HG03135 (cell line): ENCODE measurements around the gene TECPR1.
A peak's percentile ranks its signal among the peaks of the same experiment; 100 is the strongest.

Source experiments
- ATAC-seq: cut with Tn5 transposase; IDR thresholded peaks from one replicate; pipeline ENCODE4 v1.9.1; 2021; ENCODE audit warnings: mild to moderate bottlenecking, moderate library complexity; ENCODE audit not compliant: unreplicated experiment

The TECPR1 gene

GRCh38 chr7:98193474-98194180, 58.4 kb downstream of the TECPR1 start:
- ATAC-seq: no peak

DNA sequence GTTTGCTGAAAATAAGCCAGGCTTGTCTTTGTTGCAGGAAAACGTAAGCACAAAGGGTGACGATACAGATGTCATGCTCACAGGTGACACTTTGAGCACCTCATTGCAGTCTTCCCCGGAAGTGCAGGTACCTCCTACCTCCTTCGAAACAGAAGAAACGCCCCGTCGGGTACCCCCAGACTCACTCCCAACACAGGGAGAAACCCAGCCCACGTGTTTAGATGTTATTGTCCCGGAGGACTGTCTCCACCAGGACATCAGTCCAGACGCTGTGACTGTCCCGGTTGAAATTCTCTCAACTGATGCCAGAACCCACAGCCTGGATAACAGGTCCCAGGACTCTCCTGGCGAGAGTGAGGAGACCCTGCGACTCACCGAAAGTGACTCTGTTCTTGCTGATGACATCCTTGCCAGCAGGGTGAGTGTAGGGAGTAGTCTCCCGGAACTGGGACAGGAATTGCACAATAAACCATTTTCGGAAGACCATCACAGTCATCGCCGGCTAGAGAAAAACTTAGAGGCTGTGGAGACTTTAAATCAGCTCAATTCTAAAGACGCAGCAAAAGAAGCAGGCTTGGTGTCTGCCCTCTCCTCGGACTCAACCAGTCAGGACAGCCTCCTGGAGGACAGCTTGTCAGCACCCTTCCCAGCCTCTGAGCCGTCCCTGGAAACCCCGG, 59.1 kb downstream of the TECPR1 start:
- ATAC-seq: no peak

- no peak for ATAC-seq
Measured at GRCh38 chr7:98191668-98192431, 60.2 kb downstream of the TECPR1 start.

DNA sequence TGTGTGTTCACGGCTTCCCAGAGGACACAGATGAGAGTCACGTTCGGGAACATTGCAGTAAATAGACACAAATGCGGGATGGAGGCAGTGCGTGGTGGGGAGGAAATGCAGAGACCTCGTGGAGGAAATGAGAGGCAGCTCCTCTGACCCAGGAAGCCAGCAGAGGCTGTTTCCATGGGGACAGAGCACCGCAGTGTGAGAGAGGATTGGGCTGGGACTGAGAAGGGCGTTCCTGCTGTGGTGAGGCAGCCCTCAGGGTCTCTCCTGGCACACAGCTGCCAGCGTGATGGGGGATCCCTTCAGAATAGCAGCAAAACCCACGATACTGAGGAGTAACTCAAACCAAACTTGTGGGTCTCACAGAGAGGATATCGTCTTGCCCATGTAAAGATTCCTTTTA, 62.5 kb downstream of the TECPR1 start:
- no peak for ATAC-seq

GRCh38 chr7:98187138-98187502, 64.9 kb downstream of the TECPR1 start:
- ATAC-seq: no peak

GRCh38 chr7:98186452-98187137, 65.4 kb downstream of the TECPR1 start:
- ATAC-seq: no peak

- no peak for ATAC-seq
Measured at GRCh38 chr7:98185101-98185500, 66.9 kb downstream of the TECPR1 start.

DNA sequence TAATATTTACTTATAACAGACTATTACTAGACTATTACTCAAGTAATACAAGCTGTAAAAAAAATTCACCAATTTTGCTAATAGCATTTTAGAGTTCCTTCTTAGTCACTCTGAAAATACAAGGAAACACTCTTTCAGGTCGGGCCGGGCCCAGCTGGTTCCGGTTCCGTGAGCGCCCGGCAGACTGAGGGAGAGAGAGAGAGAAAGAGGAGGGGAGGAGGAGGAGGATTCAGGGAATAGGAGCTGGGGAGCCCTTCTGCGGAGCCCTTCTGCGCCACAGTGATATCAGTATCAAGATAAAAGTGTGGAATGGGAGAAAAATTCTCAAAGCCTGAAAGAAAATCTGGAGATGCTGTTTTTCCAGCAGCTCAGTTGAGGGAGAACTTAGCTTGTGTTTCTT, 71.3 kb downstream of the TECPR1 start:
- ATAC-seq: no peak

- ATAC-seq: no peak
Measured at GRCh38 chr7:98178762-98179490, 73.1 kb downstream of the TECPR1 start.

GRCh38 chr7:98178321-98178720, 73.7 kb downstream of the TECPR1 start:
- no peak for ATAC-seq

DNA sequence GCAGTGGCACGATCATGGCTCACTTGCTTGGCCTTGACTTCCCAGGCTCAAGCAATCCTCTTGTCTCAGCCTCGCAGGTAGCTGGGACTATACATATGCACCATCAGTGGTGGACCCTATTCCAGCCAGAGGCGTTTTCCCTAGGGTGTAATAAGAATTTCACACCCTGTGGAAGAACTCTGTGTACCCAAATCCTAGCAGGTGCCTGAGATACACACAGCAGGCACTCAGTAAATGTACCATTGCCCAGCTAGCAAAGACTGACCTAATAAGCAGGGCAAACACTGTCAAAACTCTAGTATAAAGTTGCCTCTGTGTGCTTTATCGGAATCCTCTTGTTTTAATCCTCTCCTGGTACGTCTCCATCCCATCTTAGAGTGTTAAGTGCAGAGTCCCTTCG, 74.5 kb downstream of the TECPR1 start:
- ATAC-seq: no peak

DNA sequence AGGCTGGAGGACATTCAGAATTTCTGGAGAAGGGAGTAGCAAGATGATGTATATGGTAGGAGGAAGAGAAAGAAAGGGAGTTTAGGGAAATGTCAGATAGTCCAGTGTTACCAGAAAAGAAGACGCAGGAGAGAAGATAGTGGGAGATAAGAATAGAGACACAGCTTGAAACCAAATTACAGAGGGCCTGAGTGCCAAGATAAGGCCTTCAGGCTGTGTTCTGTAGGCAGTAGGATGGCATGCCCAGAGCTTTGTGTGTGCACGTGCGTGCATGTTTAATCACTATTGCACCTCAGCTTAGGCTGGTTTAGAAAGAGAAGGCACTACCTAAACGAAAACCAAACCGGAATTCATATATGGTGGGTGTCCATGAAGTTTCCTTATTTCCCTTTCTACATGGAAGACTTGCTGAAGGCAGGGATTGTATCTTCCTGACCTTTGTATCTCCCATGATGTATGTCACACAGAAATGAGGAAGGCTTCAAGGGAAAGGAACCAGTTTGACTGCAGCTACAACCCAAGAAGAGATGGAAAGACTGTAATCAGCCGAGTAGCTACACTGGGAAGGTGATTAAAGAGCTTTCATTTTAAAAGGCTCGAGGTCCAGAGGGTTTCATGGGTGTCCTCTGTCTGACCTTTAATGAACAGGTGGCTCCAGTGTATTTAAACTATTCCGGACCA, 76.6 kb downstream of the TECPR1 start:
- ATAC-seq: no peak

DNA sequence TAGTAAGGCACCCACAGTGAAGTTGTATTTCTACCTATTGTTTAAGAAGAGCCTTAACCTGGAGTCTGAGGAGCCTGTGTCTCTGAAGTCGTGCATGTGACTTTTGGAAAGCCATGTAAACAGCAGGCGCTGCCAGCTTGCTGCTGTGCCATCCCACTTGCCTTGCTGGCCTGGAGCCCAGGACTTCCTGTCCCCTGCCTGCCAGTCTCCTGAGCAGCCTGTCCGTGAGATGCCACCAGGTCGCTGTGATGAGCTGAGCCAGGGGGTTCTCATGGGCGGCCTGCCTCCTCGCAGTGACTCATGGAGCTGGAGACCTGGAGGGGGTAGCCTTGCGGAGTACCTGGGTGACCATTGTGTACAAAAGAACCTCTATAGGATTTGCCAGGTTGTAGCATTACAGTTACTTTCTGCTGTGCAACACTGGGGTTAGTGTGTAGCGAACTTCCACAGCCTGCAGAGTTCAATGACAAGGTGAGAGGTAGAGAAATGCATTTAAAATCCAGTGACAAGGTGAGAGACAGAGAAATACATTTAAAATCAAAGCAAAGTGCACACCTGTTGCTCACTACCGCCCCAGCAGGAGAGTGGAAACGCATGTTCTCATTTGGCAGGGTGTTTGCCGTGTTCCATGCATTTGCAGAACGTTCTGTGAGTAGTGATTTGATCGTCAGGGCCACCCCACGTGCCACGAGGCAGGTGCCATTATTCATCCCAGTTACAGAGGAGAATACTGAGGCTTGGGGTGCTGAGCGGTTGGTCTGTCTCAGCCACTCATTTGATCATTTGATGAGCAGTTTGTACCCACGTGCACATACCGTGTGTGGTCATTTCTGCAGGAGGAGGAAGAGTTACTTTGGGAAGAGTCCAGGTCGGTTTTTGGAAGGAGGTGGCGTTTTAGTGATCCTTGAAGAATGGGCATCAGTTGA, 77.4 kb downstream of the TECPR1 start:
- no peak for ATAC-seq

GRCh38 chr7:98171449-98171848, 80.6 kb downstream of the TECPR1 start:
- no peak for ATAC-seq

DNA sequence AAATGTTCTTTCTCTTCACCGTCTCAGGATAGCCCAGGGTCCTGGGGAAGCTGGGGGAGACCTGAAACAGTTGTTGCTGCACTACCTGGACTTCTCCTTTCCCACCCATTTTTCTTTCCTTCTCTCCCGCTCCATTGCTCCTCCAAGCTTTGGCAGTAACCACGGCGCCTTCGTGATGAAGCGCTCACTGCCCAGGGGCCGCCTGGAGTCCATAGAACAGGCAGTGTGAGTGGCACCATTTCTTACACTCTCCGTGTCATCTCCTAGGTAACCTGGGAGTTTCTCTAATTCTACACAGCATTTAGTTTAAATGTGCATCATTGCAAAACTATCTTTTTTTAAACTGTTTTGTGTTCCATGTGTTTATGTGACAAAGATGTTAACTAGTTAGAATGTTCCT, 81.1 kb downstream of the TECPR1 start:
- no peak for ATAC-seq

DNA sequence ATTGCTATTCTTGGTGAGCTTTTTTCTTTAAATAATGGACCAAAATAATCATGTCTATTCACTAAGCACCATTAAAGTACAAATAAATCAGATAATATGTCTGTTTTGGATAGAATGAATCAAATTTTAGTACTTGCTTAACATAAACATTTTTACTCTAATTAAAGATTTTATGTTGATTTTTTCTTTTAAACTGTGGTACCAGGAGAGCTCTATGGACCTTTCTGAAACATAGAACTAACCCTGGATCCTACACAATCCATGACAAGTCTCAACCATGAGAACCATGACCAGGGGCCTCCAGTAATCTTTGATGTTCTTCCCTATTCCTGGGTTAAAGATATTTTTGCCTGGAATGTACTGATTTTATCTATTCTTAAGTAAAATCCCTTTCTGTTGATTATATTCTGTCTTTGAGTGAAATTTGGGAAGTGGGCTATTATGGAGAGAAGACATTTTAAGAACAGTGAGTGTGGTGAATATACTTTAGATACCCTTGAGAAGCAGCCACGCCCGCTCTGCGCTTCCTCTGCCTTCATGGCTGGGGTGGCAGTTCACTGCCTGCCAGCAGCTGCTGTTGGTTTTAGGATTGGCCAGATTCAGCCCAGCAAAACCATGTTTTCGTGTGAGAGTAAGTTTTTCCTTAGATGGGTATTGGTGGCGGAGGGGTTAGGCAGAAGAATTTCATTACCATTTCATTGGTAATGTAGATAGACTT, 83.0 kb downstream of the TECPR1 start:
- no peak for ATAC-seq

GRCh38 chr7:98168181-98168903, 83.7 kb downstream of the TECPR1 start:
- peak; percentile 67 for ATAC-seq

- ATAC-seq: no peak
Measured at GRCh38 chr7:98167653-98168052, 84.4 kb downstream of the TECPR1 start.
